GM08714 (cell line): ENCODE measurements around the gene OR52K1.
"Not testable (repeated sequence)": the region's sequence is repeated elsewhere in the genome, so short reads cannot be mapped to it uniquely, and the experiment has no call there.

Experiments used
- H3K4me3 ChIP-seq: fragments of 200-500 bp; sonication (Bioruptor generic); 2 replicates; pipeline ENCODE4 v1.5.1; 2014; ENCODE audit warnings: mild to moderate bottlenecking, low read length, inconsistent platforms
- ZNF274 ChIP-seq: IDR thresholded peaks from 2 replicates; pipeline ENCODE4 v1.6.1; 2012; ENCODE audit warnings: mild to moderate bottlenecking, low read depth, low read length

The OR52K1 gene

DNA sequence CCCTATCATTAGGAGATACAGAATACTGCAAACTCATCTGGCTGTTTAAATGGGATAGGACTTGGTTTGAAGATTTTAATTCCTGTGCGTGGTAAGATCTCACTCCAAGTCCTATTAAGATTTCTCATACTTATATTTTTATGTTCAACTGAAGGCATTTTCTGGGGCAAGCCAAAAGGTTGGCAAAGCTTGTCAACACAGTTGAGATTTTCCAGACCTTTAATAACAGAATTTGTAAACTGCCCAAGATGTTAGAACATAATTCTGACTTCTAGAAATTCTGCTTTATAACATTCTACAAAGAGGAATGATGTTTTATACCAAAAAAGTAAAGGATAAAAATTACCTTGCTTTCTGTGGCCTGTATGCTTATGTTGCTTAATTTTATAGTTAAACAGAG, 31.8 kb downstream of the OR52K1 start:
- TF ChIP-seq ZNF274: no peak
- H3K4me3 ChIP-seq: no peak overlapping the region

DNA sequence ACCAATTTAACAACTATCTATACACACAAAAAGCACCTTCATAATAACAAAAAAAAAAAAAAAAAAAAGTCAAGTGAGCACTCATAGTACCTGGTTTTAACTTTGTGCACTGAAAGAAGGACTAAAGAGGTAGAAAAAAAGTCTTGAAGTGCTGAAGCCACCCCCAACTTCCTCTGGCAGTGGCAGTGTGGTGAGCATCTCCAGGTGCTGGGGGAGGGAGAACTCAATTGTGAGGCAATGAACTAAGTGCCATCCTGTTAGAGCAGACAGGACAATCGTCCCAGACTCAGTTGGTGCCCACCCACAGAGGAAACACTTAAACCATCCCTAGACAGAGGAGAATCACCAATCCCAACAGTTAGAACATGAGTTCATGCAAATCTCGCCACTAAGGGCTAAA, 39.9 kb downstream of the OR52K1 start:
- no peak for TF ChIP-seq ZNF274
- H3K4me3 ChIP-seq: no peak overlapping the region

GRCh38 chr11:4522752-4523151, 40.3 kb downstream of the OR52K1 start:
- no peak for TF ChIP-seq ZNF274
- no peak overlapping the region for H3K4me3 ChIP-seq

- TF ChIP-seq ZNF274: no peak
- H3K4me3 ChIP-seq: no peak overlapping the region
These were observed 41.2 kb downstream of the OR52K1 start for GRCh38 chr11:4523666-4524065.

DNA sequence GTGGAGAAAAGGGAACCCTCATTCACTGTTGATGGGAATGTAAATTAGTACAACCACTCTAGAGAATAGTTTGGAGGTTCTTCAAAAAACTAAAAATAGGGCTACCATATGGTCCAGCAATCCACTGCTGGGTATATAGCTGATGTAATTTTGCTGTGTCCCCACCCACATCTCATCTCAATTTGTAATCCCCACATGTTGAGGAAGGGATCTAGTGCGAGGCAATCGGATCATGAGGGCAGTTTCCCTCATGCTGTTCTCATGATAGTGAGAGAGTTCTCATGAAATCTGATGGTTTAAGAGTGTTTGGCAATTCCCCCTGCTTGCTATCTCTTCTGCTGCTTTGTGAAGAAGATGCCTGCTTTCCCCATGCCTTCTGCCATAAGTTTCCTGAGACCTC, 45.5 kb downstream of the OR52K1 start:
- TF ChIP-seq ZNF274: no peak
- no peak overlapping the region for H3K4me3 ChIP-seq

- not testable (repeated sequence) for H3K4me3 ChIP-seq
These were observed 49.2 kb downstream of the OR52K1 start for GRCh38 chr11:4531686-4532085.

DNA sequence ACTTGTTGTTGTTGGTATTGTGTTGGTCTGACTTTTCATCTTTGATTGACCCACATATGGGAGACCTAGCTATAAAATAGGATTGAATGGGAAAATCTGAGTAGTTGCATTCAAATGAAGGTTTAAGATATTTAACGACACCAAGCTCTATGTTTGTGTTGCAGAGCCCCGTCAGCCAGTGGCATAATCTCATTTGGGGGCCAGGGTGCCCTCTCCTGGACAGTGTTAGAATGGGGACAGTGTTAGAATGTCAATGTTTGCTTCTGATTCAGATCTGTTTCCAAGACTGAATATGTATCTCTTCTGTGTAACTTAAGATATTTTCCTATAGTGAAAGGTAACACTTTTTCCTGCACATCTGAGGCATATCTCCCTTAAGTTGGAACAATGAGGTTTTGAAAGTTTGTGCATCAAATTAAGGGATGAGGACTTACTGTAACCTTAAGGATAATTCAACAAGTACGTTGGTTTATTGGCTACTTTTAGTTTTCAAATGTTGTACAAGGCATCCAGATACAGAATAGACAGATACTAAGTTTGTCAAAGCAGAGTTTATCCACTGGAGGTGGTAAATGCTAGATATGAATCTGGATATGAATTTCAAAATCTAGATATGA, 57.3 kb downstream of the OR52K1 start:
- no peak for TF ChIP-seq ZNF274
- H3K4me3 ChIP-seq: no peak overlapping the region

GRCh38 chr11:4541071-4541470, 58.6 kb downstream of the OR52K1 start:
- no peak for TF ChIP-seq ZNF274
- no peak overlapping the region for H3K4me3 ChIP-seq
